Measurements from ENCODE around the gene CMAS. TPM values are rescaled to one million over a fixed set of nuclear protein-coding genes. Genes with fewer than 3 reads are reported as not detected.

Gene CMAS
- total RNA-seq, result 23.6 and 28.9 TPM in 2 replicates

DNA sequence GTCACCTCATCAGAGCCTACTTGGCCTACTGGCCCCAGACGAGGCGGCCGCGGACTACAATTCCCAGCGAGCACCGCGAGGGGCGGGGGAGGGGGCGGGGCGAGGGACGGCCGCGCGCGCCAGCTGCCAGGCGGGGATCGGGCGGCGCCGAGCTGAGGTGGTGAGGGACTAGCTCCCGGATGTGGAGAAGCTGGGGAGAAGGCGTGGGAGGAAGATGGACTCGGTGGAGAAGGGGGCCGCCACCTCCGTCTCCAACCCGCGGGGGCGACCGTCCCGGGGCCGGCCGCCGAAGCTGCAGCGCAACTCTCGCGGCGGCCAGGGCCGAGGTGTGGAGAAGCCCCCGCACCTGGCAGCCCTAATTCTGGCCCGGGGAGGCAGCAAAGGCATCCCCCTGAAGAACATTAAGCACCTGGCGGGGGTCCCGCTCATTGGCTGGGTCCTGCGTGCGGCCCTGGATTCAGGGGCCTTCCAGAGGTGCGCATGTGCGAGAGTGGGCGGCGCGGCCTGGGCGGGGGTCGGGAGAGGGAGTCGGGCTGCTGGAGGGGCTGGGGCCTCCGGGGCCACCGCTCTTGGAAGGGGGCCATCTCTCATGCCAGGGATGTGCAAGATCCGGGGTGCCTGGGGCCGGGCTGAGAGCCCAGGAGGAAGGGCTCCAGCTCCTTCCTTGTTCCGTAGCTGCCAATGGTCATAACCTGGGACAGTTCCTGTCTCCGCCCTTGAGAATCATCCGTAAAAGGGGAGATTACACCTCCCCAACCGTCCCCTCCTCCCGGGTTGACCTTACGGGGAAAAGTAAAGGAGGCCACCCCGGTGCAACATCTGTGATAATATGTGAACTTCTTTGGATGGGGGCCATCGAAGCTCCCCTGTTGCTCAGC is at the start of gene CMAS:
Gene CMAS, plus strand, starts transcription at position 129 of the 878 bp plus-strand sequence. Its CDS starts 86 bp downstream, at position 215.

Other genes starting within 250 kb of the CMAS start
- under 0.01 and 0.19 TPM in 2 replicates for gene ABCC9, start 104.8 kb upstream of the CMAS start, total RNA-seq